H9 (cell line): ENCODE data around the gene ANKRD11. TPM values are rescaled to one million over a fixed set of nuclear protein-coding genes. Genes with fewer than 3 reads are reported as not detected.
A peak's percentile ranks its signal among the peaks of the same experiment; 100 is the strongest.

ENCODE experiments used
- DNase-seq: peaks from one replicate; pipeline ENCODE4 v3.0.0-alpha.2; 2017
- H2AFZ ChIP-seq: one replicate; pipeline ENCODE4 v1.6.1; 2013; ENCODE audit warnings: mild to moderate bottlenecking, low read length, control low read depth, moderate library complexity
- H2AK5ac ChIP-seq: 2 replicates; pipeline ENCODE4 v1.6.1; 2013; ENCODE audit warnings: low read length, control low read depth, mixed read lengths; ENCODE audit not compliant: insufficient read length
- H2BK120ac ChIP-seq: one replicate; pipeline ENCODE4 v1.6.1; 2013; ENCODE audit warnings: low read depth, mild to moderate bottlenecking, low read length, control low read depth, inconsistent platforms; ENCODE audit not compliant: poor library complexity, severe bottlenecking
- H2BK12ac ChIP-seq: 2 replicates; pipeline ENCODE4 v1.6.1; 2013; ENCODE audit warnings: low read length, control low read depth, mixed read lengths, low read depth; ENCODE audit not compliant: insufficient read length
- H2BK15ac ChIP-seq: 2 replicates; pipeline ENCODE4 v1.6.1; 2013; ENCODE audit warnings: low read depth, low read length, control low read depth
- H2BK20ac ChIP-seq: one replicate; pipeline ENCODE4 v1.6.1; 2013; ENCODE audit warnings: low read depth, mild to moderate bottlenecking, low read length, control low read depth, inconsistent platforms; ENCODE audit not compliant: poor library complexity, severe bottlenecking
- H2BK5ac ChIP-seq: 2 replicates; pipeline ENCODE4 v1.6.1; 2013; ENCODE audit warnings: low read length, control low read depth, mixed read lengths; ENCODE audit not compliant: insufficient read length
- H3K14ac ChIP-seq: 2 replicates; pipeline ENCODE4 v1.6.1; 2013; ENCODE audit warnings: low read length, control low read depth; ENCODE audit not compliant: insufficient read depth
- H3K18ac ChIP-seq: 2 replicates; pipeline ENCODE4 v1.6.1; 2013; ENCODE audit warnings: low read depth, mild to moderate bottlenecking, mixed read lengths, low read length, control low read depth; ENCODE audit not compliant: insufficient read length
- H3K23ac ChIP-seq: 2 replicates; pipeline ENCODE4 v1.6.1; 2013; ENCODE audit warnings: low read length, control low read depth, mixed read lengths, low read depth; ENCODE audit not compliant: insufficient read length
- H3K23me2 ChIP-seq: 2 replicates; pipeline ENCODE4 v1.6.1; 2013; ENCODE audit warnings: low read depth, mild to moderate bottlenecking, mixed read lengths, low read length, control low read depth; ENCODE audit not compliant: insufficient read length, poor library complexity, severe bottlenecking
- H3K27ac ChIP-seq: 2 replicates; pipeline ENCODE4 v1.5.1; 2013; ENCODE audit warnings: low read length, control low read depth, mixed read lengths, low read depth; ENCODE audit not compliant: insufficient read length
- H3K27me3 ChIP-seq: 2 replicates; pipeline ENCODE4 v1.6.1; 2013; ENCODE audit warnings: low read length, control low read depth, inconsistent platforms; ENCODE audit not compliant: insufficient read depth
- H3K4ac ChIP-seq: 2 replicates; pipeline ENCODE4 v1.6.1; 2013; ENCODE audit warnings: low read depth, mild to moderate bottlenecking, control low read depth, inconsistent platforms, low read length, moderate library complexity
- H3K4me1 ChIP-seq: 2 replicates; pipeline ENCODE4 v1.6.1; 2013; ENCODE audit warnings: low read length, control low read depth, inconsistent platforms; ENCODE audit not compliant: insufficient read depth
- H3K4me2 ChIP-seq: 2 replicates; pipeline ENCODE4 v1.6.1; 2013; ENCODE audit warnings: low read length, control low read depth, mixed read lengths; ENCODE audit not compliant: insufficient read length, insufficient read depth
- H3K56ac ChIP-seq: 2 replicates; pipeline ENCODE4 v1.6.1; 2013; ENCODE audit warnings: low read depth, mild to moderate bottlenecking, mixed read lengths, low read length, control low read depth; ENCODE audit not compliant: insufficient read length
- H3K79me1 ChIP-seq: 2 replicates; pipeline ENCODE4 v1.6.1; 2013; ENCODE audit warnings: low read depth, mild to moderate bottlenecking, moderate library complexity, low read length, control low read depth, inconsistent platforms; ENCODE audit not compliant: insufficient read depth, poor library complexity, severe bottlenecking
- H3K79me2 ChIP-seq: 2 replicates; pipeline ENCODE4 v1.6.1; 2013; ENCODE audit warnings: low read length, control low read depth, inconsistent platforms; ENCODE audit not compliant: insufficient read depth
- H3K9ac ChIP-seq: 2 replicates; pipeline ENCODE4 v1.6.1; 2013; ENCODE audit warnings: low read length, control low read depth, mixed read lengths; ENCODE audit not compliant: insufficient read length; ENCODE audit errors: extremely low read depth
- H3K9me3 ChIP-seq: one replicate; pipeline ENCODE4 v1.6.1; 2013; ENCODE audit warnings: low read depth, low read length, inconsistent platforms; ENCODE audit not compliant: control insufficient read depth
- H3T11ph ChIP-seq: one replicate; pipeline ENCODE4 v1.6.1; 2013; ENCODE audit warnings: mild to moderate bottlenecking, low read length, control low read depth, inconsistent platforms
- H4K20me1 ChIP-seq: one replicate; pipeline ENCODE4 v1.6.1; 2013; ENCODE audit not compliant: control insufficient read depth, insufficient read length, insufficient read depth
- H4K5ac ChIP-seq: 2 replicates; pipeline ENCODE4 v1.6.1; 2013; ENCODE audit warnings: low read depth, mild to moderate bottlenecking, mixed read lengths, low read length, control low read depth; ENCODE audit not compliant: insufficient read length
- H4K8ac ChIP-seq: replicated peaks from 2 replicates; pipeline ENCODE4 v1.6.1; 2013; ENCODE audit warnings: low read length, control low read depth, mixed read lengths, low read depth; ENCODE audit not compliant: insufficient read length
- H4K91ac ChIP-seq: 2 replicates; pipeline ENCODE4 v1.6.1; 2013; ENCODE audit warnings: low read depth, mild to moderate bottlenecking, moderate library complexity, mixed read lengths, low read length, control low read depth; ENCODE audit not compliant: insufficient read length
- H3K27ac Mint-ChIP-seq, 3 experiments: 2 replicates in 2 of 3; 3 replicates in 1 of 3; pipeline ENCODE4 v1.8.0; 2020 to 2021; ENCODE audit warnings: mixed read lengths in 3 of 3, mild to moderate bottlenecking in 1 of 3, moderate library complexity in 1 of 3
- H3K27me3 Mint-ChIP-seq: 2 replicates; pipeline ENCODE4 v1.8.0; 2021; ENCODE audit warnings: low read depth, mild to moderate bottlenecking, moderate library complexity, mixed read lengths
- H3K36me3 Mint-ChIP-seq, 3 experiments: 2 replicates in 2 of 3; 3 replicates in 1 of 3; pipeline ENCODE4 v1.8.0; 2020 to 2021; ENCODE audit warnings: low read depth in 3 of 3, mixed read lengths in 3 of 3; ENCODE audit not compliant: insufficient read depth in 1 of 3
- H3K4me1 Mint-ChIP-seq, 2 experiments: 2 replicates each; pipeline ENCODE4 v1.8.0; 2020; ENCODE audit warnings: mixed read lengths in 2 of 2
- H3K4me3 Mint-ChIP-seq, 2 experiments: 2 replicates in 1 of 2; 3 replicates in 1 of 2; pipeline ENCODE4 v1.8.0; 2020 to 2021; ENCODE audit warnings: mild to moderate bottlenecking in 2 of 2, mixed read lengths in 2 of 2, moderate library complexity in 1 of 2
- H3K9me3 Mint-ChIP-seq, 2 experiments: 2 replicates in 1 of 2; 3 replicates in 1 of 2; pipeline ENCODE4 v1.8.0; 2020; ENCODE audit warnings: mild to moderate bottlenecking in 2 of 2, mixed read lengths in 2 of 2, moderate library complexity in 1 of 2
- CTCF ChIP-seq: fragments of 200-600 bp; sonication (generic); conservative IDR thresholded peaks from 3 replicates; pipeline ENCODE4 v1.8.0; 2021; ENCODE audit warnings: antibody characterized with exemption, mild to moderate bottlenecking
- WGBS: extraction: QIAGEN DNeasy Blood & Tissue Kit; methylation state at CpG from one replicate; pipeline ENCODE4 v1.1.7; 2013; ENCODE audit warnings: missing lambda C conversion rate, low lambda C conversion rate, mixed read lengths; ENCODE audit not compliant: insufficient read length; ENCODE audit errors: extremely low coverage; 5-methylcytosine and 5-hydroxymethylcytosine counted together
- total RNA-seq: library from RNA; stranded (reverse); gene quantifications from 2 replicates; pipeline ENCODE4 v1.2.1, GENCODE V29; 2021

ANKRD11 gene
- total RNA-seq, 1 experiment from 2014 or later = 181 TPM

GRCh38 chr16:89385712-89386111, 104.6 kb downstream of the ANKRD11 start:
- Histone ChIP-seq H2BK20ac (no peak overlapping the region), H3K9me3 (no peaks in the 10 kb centered on the region), H3K23me2 (no peaks in the 10 kb centered on the region), H2BK15ac (no peak overlapping the region), H2BK120ac (no peak overlapping the region), H3K4me1 (no peaks in the 10 kb centered on the region; the same call in 1 of the 2 replicates), H3K23ac (no peak overlapping the region), H2AK5ac (no peak overlapping the region), H4K91ac (no peak overlapping the region), H3K9ac (no peak overlapping the region), H3K4ac (no peak overlapping the region), H3K18ac (no peak overlapping the region), H2AFZ (no peak overlapping the region), H2BK12ac (no peak overlapping the region), H4K5ac (no peak overlapping the region), H3K27ac (no peak overlapping the region), H3K14ac (no peak overlapping the region), H4K20me1 (no peaks in the 10 kb centered on the region), H3T11ph (no peak overlapping the region), H3K56ac (no peak overlapping the region), H2BK5ac (no peak overlapping the region), H3K79me2 (peaks cover 76% of the 10 kb centered on the region), H3K27me3 (no peaks in the 10 kb centered on the region), H3K79me1 (no peaks in the 10 kb centered on the region), H3K4me2 (no peak overlapping the region), H4K8ac (no peak overlapping the region)
- Mint-ChIP-seq H3K36me3 (peaks cover 3 to 5% (median 4%) of the 10 kb centered on the region in 3 experiments; a peak in 4 of 7 replicates), H3K9me3 (no peaks in the 10 kb centered on the region; a peak in 1 of 5 replicates), H3K27me3 (no peaks in the 10 kb centered on the region), H3K27ac (peak overlapping the region in 2 of 3 experiments; percentile 8 to 59; a peak in 3 of 7 replicates), H3K4me1 (peaks cover 35 to 49% of the 10 kb centered on the region in 2 experiments), H3K4me3 (no peak overlapping the region)
- WGBS = no CpG with 5 or more reads among the region's 21 CpGs
- no peak for DNase-seq
- no peak for TF ChIP-seq CTCF
